Measurements from ENCODE around the gene UBE2Z.

UBE2Z gene

DNA sequence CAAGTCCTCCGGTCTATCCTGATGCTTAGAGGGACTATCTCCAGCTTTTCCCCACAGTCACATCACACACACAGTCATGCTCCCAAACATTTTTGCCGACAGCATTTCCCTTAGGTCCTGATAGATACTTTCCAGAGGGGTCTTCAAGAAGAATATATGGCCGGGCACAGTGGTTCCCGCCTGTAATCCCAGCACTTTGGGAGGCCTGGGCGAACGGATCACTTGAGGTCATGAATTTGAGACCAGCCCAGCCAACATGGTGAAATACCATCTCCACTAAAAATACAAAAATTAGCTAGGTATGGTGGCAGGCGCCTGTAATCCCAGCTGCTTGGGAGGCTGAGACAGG is 64.5 kb downstream of the UBE2Z start:
- no peak for TF ChIP-seq TCF12 (IDR thresholded peaks at IDR 0.05; ENCODE audit: low read depth)
- no peak for TF ChIP-seq EP300 (IDR thresholded peaks at IDR 0.05; ENCODE audit: borderline replicate concordance)
- no peak for TF ChIP-seq RAD21 (IDR thresholded peaks at IDR 0.05; ENCODE audit: low read depth)
- TF ChIP-seq, protein P1, sequence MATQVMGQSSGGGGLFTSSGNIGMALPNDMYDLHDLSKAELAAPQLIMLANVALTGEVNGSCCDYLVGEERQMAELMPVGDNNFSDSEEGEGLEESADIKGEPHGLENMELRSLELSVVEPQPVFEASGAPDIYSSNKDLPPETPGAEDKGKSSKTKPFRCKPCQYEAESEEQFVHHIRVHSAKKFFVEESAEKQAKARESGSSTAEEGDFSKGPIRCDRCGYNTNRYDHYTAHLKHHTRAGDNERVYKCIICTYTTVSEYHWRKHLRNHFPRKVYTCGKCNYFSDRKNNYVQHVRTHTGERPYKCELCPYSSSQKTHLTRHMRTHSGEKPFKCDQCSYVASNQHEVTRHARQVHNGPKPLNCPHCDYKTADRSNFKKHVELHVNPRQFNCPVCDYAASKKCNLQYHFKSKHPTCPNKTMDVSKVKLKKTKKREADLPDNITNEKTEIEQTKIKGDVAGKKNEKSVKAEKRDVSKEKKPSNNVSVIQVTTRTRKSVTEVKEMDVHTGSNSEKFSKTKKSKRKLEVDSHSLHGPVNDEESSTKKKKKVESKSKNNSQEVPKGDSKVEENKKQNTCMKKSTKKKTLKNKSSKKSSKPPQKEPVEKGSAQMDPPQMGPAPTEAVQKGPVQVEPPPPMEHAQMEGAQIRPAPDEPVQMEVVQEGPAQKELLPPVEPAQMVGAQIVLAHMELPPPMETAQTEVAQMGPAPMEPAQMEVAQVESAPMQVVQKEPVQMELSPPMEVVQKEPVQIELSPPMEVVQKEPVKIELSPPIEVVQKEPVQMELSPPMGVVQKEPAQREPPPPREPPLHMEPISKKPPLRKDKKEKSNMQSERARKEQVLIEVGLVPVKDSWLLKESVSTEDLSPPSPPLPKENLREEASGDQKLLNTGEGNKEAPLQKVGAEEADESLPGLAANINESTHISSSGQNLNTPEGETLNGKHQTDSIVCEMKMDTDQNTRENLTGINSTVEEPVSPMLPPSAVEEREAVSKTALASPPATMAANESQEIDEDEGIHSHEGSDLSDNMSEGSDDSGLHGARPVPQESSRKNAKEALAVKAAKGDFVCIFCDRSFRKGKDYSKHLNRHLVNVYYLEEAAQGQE (IDR thresholded peaks at IDR 0.05; ENCODE audit: low read depth) = no peak
- no peak for TF ChIP-seq MAX (IDR thresholded peaks at IDR 0.05)
- TF ChIP-seq CEBPB (IDR thresholded peaks at IDR 0.05) = no peak
- TF ChIP-seq NFIC (IDR thresholded peaks at IDR 0.05) = no peak
- TF ChIP-seq EGR1 (IDR thresholded peaks at IDR 0.05) = no peak
- no peak for TF ChIP-seq YY1 (IDR thresholded peaks at IDR 0.05; ENCODE audit: low read depth)
- TF ChIP-seq CREB1 (IDR thresholded peaks at IDR 0.05; ENCODE audit: low read depth) = no peak
- no peak for TF ChIP-seq TAF1 (IDR thresholded peaks at IDR 0.05; ENCODE audit: low read depth)
- TF ChIP-seq, protein P2, sequence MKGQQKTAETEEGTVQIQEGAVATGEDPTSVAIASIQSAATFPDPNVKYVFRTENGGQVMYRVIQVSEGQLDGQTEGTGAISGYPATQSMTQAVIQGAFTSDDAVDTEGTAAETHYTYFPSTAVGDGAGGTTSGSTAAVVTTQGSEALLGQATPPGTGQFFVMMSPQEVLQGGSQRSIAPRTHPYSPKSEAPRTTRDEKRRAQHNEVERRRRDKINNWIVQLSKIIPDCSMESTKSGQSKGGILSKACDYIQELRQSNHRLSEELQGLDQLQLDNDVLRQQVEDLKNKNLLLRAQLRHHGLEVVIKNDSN (IDR thresholded peaks at IDR 0.05) = no peak
- TF ChIP-seq FOXM1 (IDR thresholded peaks at IDR 0.05; ENCODE audit: borderline replicate concordance, low read depth) = no peak
- TF ChIP-seq ZBTB7A (IDR thresholded peaks at IDR 0.05; ENCODE audit: low read depth) = no peak
- no peak for TF ChIP-seq TEAD4 (IDR thresholded peaks at IDR 0.05)

DNA sequence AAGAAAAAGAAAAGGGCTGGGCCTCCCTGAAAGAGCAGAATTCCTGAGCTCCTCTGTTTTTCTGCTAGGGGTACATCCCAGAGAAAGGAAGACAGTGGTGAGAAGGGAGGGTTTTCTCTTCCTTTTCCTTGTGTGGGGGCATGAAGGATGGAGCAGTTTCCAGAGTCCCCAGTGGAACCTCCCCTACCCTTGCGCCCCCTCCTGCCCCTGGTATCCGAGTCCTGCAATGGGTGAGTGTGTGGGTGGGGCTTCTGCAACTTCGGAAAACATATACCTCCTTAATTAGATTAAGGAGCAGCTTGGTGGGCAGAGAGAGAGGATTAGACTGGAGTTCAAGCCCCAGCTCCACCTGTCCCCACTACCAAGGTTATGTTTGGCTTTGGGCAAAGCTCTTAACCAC is 65.6 kb downstream of the UBE2Z start:
- TF ChIP-seq TEAD4 (IDR thresholded peaks at IDR 0.05) (no peak), RAD21 (IDR thresholded peaks at IDR 0.05; ENCODE audit: low read depth) (no peak), NFIC (IDR thresholded peaks at IDR 0.05) (no peak), EP300 (IDR thresholded peaks at IDR 0.05; ENCODE audit: borderline replicate concordance) (no peak)
- TF ChIP-seq, protein P1 (IDR thresholded peaks at IDR 0.05; ENCODE audit: low read depth) = no peak

All from Ishikawa (cell line).